Measurements from ENCODE around the gene SLC44A2.
"Not testable (repeated sequence)": the region's sequence is repeated elsewhere in the genome, so short reads cannot be mapped to it uniquely, and the experiment has no call there.

SLC44A2 gene

GRCh38 chr19:10648360-10648759 is 23.0 kb downstream of the SLC44A2 start:
- no peak for TF ChIP-seq GATA1 (IDR thresholded peaks at IDR 0.05; ENCODE audit: low read depth, low read length)
- no peak for TF ChIP-seq POLR2A (IDR thresholded peaks at IDR 0.05; ENCODE audit: low read length)
- DNase-seq: no peak

- DNase-seq: no peak
- TF ChIP-seq GATA1 (IDR thresholded peaks at IDR 0.05; ENCODE audit: low read depth, low read length) (no peak), POLR2A (IDR thresholded peaks at IDR 0.05; ENCODE audit: low read length) (no peak)
These were observed 26.5 kb downstream of the SLC44A2 start for GRCh38 chr19:10651851-10652250.

- no peak for DNase-seq
- TF ChIP-seq POLR2A (IDR thresholded peaks at IDR 0.05; ENCODE audit: low read length): no peak
- no peak for TF ChIP-seq GATA1 (IDR thresholded peaks at IDR 0.05; ENCODE audit: low read depth, low read length)
These were observed 28.1 kb downstream of the SLC44A2 start for GRCh38 chr19:10653482-10653731.

GRCh38 chr19:10653732-10654609 is 28.6 kb downstream of the SLC44A2 start, which contains the start of gene ILF3:
TSS of gene ILF3 (plus strand) at chr19:10654346. CDS start at chr19:10670606, 16,260 bp downstream.
- TF ChIP-seq POLR2A (IDR thresholded peaks at IDR 0.05; ENCODE audit: low read length) (peak; percentile 99), GATA1 (IDR thresholded peaks at IDR 0.05; ENCODE audit: low read depth, low read length) (peak; percentile 28)
- peak; percentile 100 for DNase-seq

- DNase-seq: peak; percentile 77 to 87
- TF ChIP-seq POLR2A (IDR thresholded peaks at IDR 0.05; ENCODE audit: low read length): no peak
- no peak for TF ChIP-seq GATA1 (IDR thresholded peaks at IDR 0.05; ENCODE audit: low read depth, low read length)
These were observed 29.5 kb downstream of the SLC44A2 start for GRCh38 chr19:10654610-10655456.

GRCh38 chr19:10655457-10656312 is 30.3 kb downstream of the SLC44A2 start:
- peak in 1 of 2 experiments; percentile 63 for DNase-seq
- TF ChIP-seq POLR2A (IDR thresholded peaks at IDR 0.05; ENCODE audit: low read length): no peak
- TF ChIP-seq GATA1 (IDR thresholded peaks at IDR 0.05; ENCODE audit: low read depth, low read length): no peak

GRCh38 chr19:10660346-10660745 is 35.0 kb downstream of the SLC44A2 start:
- TF ChIP-seq GATA1 (IDR thresholded peaks at IDR 0.05; ENCODE audit: low read depth, low read length): no peak
- no peak for TF ChIP-seq POLR2A (IDR thresholded peaks at IDR 0.05; ENCODE audit: low read length)
- no peak for DNase-seq

GRCh38 chr19:10661946-10662345 is 36.6 kb downstream of the SLC44A2 start:
- TF ChIP-seq GATA1 (IDR thresholded peaks at IDR 0.05; ENCODE audit: low read depth, low read length) (no peak), POLR2A (IDR thresholded peaks at IDR 0.05; ENCODE audit: low read length) (no peak)
- no peak for DNase-seq

- TF ChIP-seq GATA1 (IDR thresholded peaks at IDR 0.05; ENCODE audit: low read depth, low read length) (no peak), POLR2A (IDR thresholded peaks at IDR 0.05; ENCODE audit: low read length) (no peak)
- no peak for DNase-seq
These were observed 37.3 kb downstream of the SLC44A2 start for GRCh38 chr19:10662384-10663251.

- not testable (repeated sequence) for DNase-seq
These were observed 37.9 kb downstream of the SLC44A2 start for GRCh38 chr19:10663252-10663563.

GRCh38 chr19:10667867-10668266 is 42.5 kb downstream of the SLC44A2 start:
- DNase-seq: no peak
- TF ChIP-seq GATA1 (IDR thresholded peaks at IDR 0.05; ENCODE audit: low read depth, low read length) (no peak), POLR2A (IDR thresholded peaks at IDR 0.05; ENCODE audit: low read length) (no peak)

- TF ChIP-seq GATA1 (IDR thresholded peaks at IDR 0.05; ENCODE audit: low read depth, low read length) (no peak), POLR2A (IDR thresholded peaks at IDR 0.05; ENCODE audit: low read length) (no peak)
- DNase-seq: no peak
These were observed 43.9 kb downstream of the SLC44A2 start for GRCh38 chr19:10669246-10669645.

GRCh38 chr19:10670182-10670581 is 44.8 kb downstream of the SLC44A2 start:
- TF ChIP-seq GATA1 (IDR thresholded peaks at IDR 0.05; ENCODE audit: low read depth, low read length) (no peak), POLR2A (IDR thresholded peaks at IDR 0.05; ENCODE audit: low read length) (no peak)
- DNase-seq: no peak

Measured in erythroblast (primary cell).